Measurements from ENCODE around the gene FAM83C. TPM values are rescaled to one million over a fixed set of nuclear protein-coding genes. Genes with fewer than 3 reads are reported as not detected.

FAM83C gene
- total RNA-seq, 2 experiments from 2014 or later: not detected

GRCh38 chr20:35297740-35298139, 5.5 kb upstream of the FAM83C start:
- ChIA-PET POLR2A (interaction anchor here (1.2 kb wide), 1 partner anchor 13 kb away, joined by 3 read pairs; the partner anchor contains the start of gene EIF6), CTCF (no interaction called here)
- no peak overlapping the region for H3K4me3 ChIP-seq (ENCODE audit: low read length)
- H3K27ac ChIP-seq (ENCODE audit: low read depth in 1 of 2, low read length in 2 of 2): no peak overlapping the region
- Mint-ChIP-seq H3K4me3 (no peak overlapping the region), H3K27ac (no peak overlapping the region), H3K27me3 (no peaks in the 10 kb centered on the region), H3K4me1 (ENCODE audit: low read depth) (no peaks in the 10 kb centered on the region), H3K36me3 (ENCODE audit: low read depth) (no peaks in the 10 kb centered on the region), H3K9me3 (no peaks in the 10 kb centered on the region)
- DNase-seq: peak in 1 of 14 experiments; percentile 8
- intact Hi-C loops (cut with DNase I, micrococcal nuclease): no loop called here
- H3K9me3 ChIP-seq (ENCODE audit: control insufficient read depth in 1 of 2, insufficient read depth in 1 of 2, low read length in 2 of 2): no peaks in the 10 kb centered on the region
- H3K27me3 ChIP-seq (ENCODE audit: control insufficient read depth in 1 of 2, insufficient read depth in 2 of 2, low read length in 2 of 2): no peaks in the 10 kb centered on the region
- no peaks in the 10 kb centered on the region for H3K36me3 ChIP-seq (ENCODE audit: insufficient read depth, low read length)
- H3K4me1 ChIP-seq (ENCODE audit: insufficient read depth, low read length): no peaks in the 10 kb centered on the region
- ATAC-seq (ENCODE audit: poor library complexity): no peak
- TF ChIP-seq CTCF (IDR thresholded peaks at IDR 0.05): no peak

GRCh38 chr20:35297155-35297554, 4.9 kb upstream of the FAM83C start:
- TF ChIP-seq CTCF (IDR thresholded peaks at IDR 0.05): no peak
- Histone ChIP-seq H3K27ac (ENCODE audit: low read depth in 1 of 2, low read length in 2 of 2) (no peak overlapping the region), H3K4me1 (ENCODE audit: insufficient read depth, low read length) (no peaks in the 10 kb centered on the region), H3K36me3 (ENCODE audit: insufficient read depth, low read length) (no peaks in the 10 kb centered on the region), H3K27me3 (ENCODE audit: control insufficient read depth in 1 of 2, insufficient read depth in 2 of 2, low read length in 2 of 2) (no peaks in the 10 kb centered on the region), H3K4me3 (ENCODE audit: low read length) (no peak overlapping the region), H3K9me3 (ENCODE audit: control insufficient read depth in 1 of 2, insufficient read depth in 1 of 2, low read length in 2 of 2) (no peaks in the 10 kb centered on the region)
- ATAC-seq (ENCODE audit: poor library complexity): no peak
- no peak overlapping the region for H3K4me3 Mint-ChIP-seq
- no peaks in the 10 kb centered on the region for H3K9me3 Mint-ChIP-seq
- peak in 1 of 14 experiments; percentile 8 for DNase-seq
- POLR2A ChIA-PET: interaction anchor here (0.5 kb wide), 1 partner anchor 420 kb away, joined by 3 read pairs; no protein-coding TSS in a partner anchor
- intact Hi-C loops (cut with DNase I, micrococcal nuclease): no loop called here
- H3K27me3 Mint-ChIP-seq: no peaks in the 10 kb centered on the region
- CTCF ChIA-PET: no interaction called here
- H3K4me1 Mint-ChIP-seq (ENCODE audit: low read depth): no peaks in the 10 kb centered on the region
- no peak overlapping the region for H3K27ac Mint-ChIP-seq
- no peaks in the 10 kb centered on the region for H3K36me3 Mint-ChIP-seq (ENCODE audit: low read depth)

DNA sequence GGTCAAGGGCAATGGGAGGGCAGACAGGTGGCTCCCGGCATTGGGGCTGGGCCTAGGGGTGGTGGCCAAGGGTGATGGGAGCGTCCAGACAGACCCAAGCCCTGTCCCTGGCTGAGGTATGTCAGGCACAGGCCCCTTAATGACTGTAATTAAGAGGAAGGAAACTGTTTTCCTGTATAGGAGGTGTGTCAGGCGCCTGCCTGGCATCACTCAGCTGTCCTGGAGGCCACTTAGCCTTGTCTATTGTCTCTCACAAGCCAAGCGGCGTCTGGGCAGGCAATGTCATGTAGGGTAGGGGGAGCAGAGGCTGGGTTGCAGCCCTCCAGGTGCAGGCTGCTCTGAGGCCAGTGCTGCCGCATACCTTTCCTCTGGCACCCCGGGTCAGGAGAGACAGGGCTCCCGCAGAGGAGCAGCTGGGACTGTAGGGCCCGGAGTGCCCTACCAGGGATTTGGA, 3.9 kb upstream of the FAM83C start:
- ATAC-seq (ENCODE audit: poor library complexity) (no peak), DNase-seq (no peak)
- Histone ChIP-seq H3K4me1 (ENCODE audit: insufficient read depth, low read length) (no peaks in the 10 kb centered on the region), H3K27me3 (ENCODE audit: control insufficient read depth in 1 of 2, insufficient read depth in 2 of 2, low read length in 2 of 2) (no peaks in the 10 kb centered on the region), H3K27ac (ENCODE audit: low read depth in 1 of 2, low read length in 2 of 2) (no peak overlapping the region), H3K4me3 (ENCODE audit: low read length) (no peak overlapping the region), H3K36me3 (ENCODE audit: insufficient read depth, low read length) (no peaks in the 10 kb centered on the region), H3K9me3 (ENCODE audit: control insufficient read depth in 1 of 2, insufficient read depth in 1 of 2, low read length in 2 of 2) (no peaks in the 10 kb centered on the region)
- no peak for TF ChIP-seq CTCF (IDR thresholded peaks at IDR 0.05)
- ChIA-PET CTCF (no interaction called here), POLR2A (no interaction called here)
- H3K9me3 Mint-ChIP-seq: no peaks in the 10 kb centered on the region
- intact Hi-C loops (cut with DNase I, micrococcal nuclease): no loop called here
- no peaks in the 10 kb centered on the region for H3K27me3 Mint-ChIP-seq
- H3K4me1 Mint-ChIP-seq (ENCODE audit: low read depth): no peaks in the 10 kb centered on the region
- H3K36me3 Mint-ChIP-seq (ENCODE audit: low read depth): no peaks in the 10 kb centered on the region
- no peak overlapping the region for H3K27ac Mint-ChIP-seq
- no peak overlapping the region for H3K4me3 Mint-ChIP-seq
